ENCODE measurements around the gene NEK11.

Gene NEK11

GRCh38 chr3:131232711-131233267 lies 206.1 kb downstream of the NEK11 start:
- DNase-seq: no peak

- no peak for DNase-seq
These were observed 207.4 kb downstream of the NEK11 start for GRCh38 chr3:131233900-131234668.

GRCh38 chr3:131236421-131236820 lies 209.7 kb downstream of the NEK11 start:
- no peak for DNase-seq

- no peak for DNase-seq
These were observed 211.8 kb downstream of the NEK11 start for GRCh38 chr3:131238496-131238895.

GRCh38 chr3:131239267-131239666 lies 212.6 kb downstream of the NEK11 start:
- DNase-seq: no peak

- no peak for DNase-seq
These were observed 215.5 kb downstream of the NEK11 start for GRCh38 chr3:131242201-131242600.

GRCh38 chr3:131250466-131250865 lies 223.8 kb downstream of the NEK11 start:
- no peak for DNase-seq

- no peak for DNase-seq
These were observed 233.8 kb downstream of the NEK11 start for GRCh38 chr3:131260525-131260924.

GRCh38 chr3:131261104-131261503 lies 234.4 kb downstream of the NEK11 start:
- no peak for DNase-seq

GRCh38 chr3:131275556-131275955 lies 248.9 kb downstream of the NEK11 start:
- DNase-seq: no peak

- no peak for DNase-seq
These were observed 251.3 kb downstream of the NEK11 start for GRCh38 chr3:131277836-131278497.

GRCh38 chr3:131279577-131279976 lies 252.9 kb downstream of the NEK11 start:
- DNase-seq: no peak

GRCh38 chr3:131282379-131282778 lies 255.7 kb downstream of the NEK11 start:
- DNase-seq: no peak

GRCh38 chr3:131282967-131283366 lies 256.3 kb downstream of the NEK11 start:
- DNase-seq: no peak

GRCh38 chr3:131283862-131284261 lies 257.2 kb downstream of the NEK11 start:
- DNase-seq: no peak

GRCh38 chr3:131284302-131284701 lies 257.6 kb downstream of the NEK11 start:
- DNase-seq: no peak

- no peak for DNase-seq
These were observed 258.8 kb downstream of the NEK11 start for GRCh38 chr3:131285456-131285855.

GRCh38 chr3:131299836-131300235 lies 273.2 kb downstream of the NEK11 start:
- no peak for DNase-seq

GRCh38 chr3:131303848-131304247 lies 277.2 kb downstream of the NEK11 start:
- no peak for DNase-seq

- no peak for DNase-seq
These were observed 278.2 kb downstream of the NEK11 start for GRCh38 chr3:131304890-131305289.

- DNase-seq: no peak
These were observed 279.6 kb downstream of the NEK11 start for GRCh38 chr3:131306242-131306641.

GRCh38 chr3:131314318-131314717 lies 287.6 kb downstream of the NEK11 start:
- DNase-seq: no peak

GRCh38 chr3:131315162-131315561 lies 288.5 kb downstream of the NEK11 start:
- no peak for DNase-seq

- DNase-seq: no peak
These were observed 291.0 kb downstream of the NEK11 start for GRCh38 chr3:131317667-131318066.

Measured in activated effector memory CD4-positive, alpha-beta T cell treated with Interleukin-2 at 50 U/mL for 16 hours (primary cell).